ENCODE results near the gene CUL5.
A peak's percentile ranks its signal among the peaks of the same experiment; 100 is the strongest.
"Not testable (repeated sequence)": the region's sequence is repeated elsewhere in the genome, so short reads cannot be mapped to it uniquely, and the experiment has no call there.

The CUL5 gene

GRCh38 chr11:108112057-108112456 lies 103.4 kb downstream of the CUL5 start:
- no peak for DNase-seq (ENCODE audit: low read depth in 2 of 2)

- DNase-seq (ENCODE audit: low read depth in 2 of 2) = no peak
Measured at GRCh38 chr11:108115500-108116140, 106.9 kb downstream of the CUL5 start.

- DNase-seq (ENCODE audit: low read depth in 2 of 2) = no peak
Measured at GRCh38 chr11:108117746-108118371, 109.2 kb downstream of the CUL5 start.

- not testable (repeated sequence) for DNase-seq (ENCODE audit: low read depth in 2 of 2)
Measured at GRCh38 chr11:108120936-108121273, 112.2 kb downstream of the CUL5 start.

GRCh38 chr11:108121274-108122155 lies 112.8 kb downstream of the CUL5 start, which contains the start of gene ACAT1:
ACAT1 (plus strand) TSS chr11:108121567; CDS start chr11:108121607, 40 bp downstream.
- DNase-seq (ENCODE audit: low read depth in 2 of 2) = peak; percentile 97

- no peak for DNase-seq (ENCODE audit: low read depth in 2 of 2)
Measured at GRCh38 chr11:108122166-108122628, 113.5 kb downstream of the CUL5 start.

GRCh38 chr11:108125096-108125495 lies 116.4 kb downstream of the CUL5 start:
- no peak for DNase-seq (ENCODE audit: low read depth in 2 of 2)

- no peak for DNase-seq (ENCODE audit: low read depth in 2 of 2)
Measured at GRCh38 chr11:108128772-108129171, 120.1 kb downstream of the CUL5 start.

GRCh38 chr11:108131993-108132392 lies 123.3 kb downstream of the CUL5 start:
- no peak for DNase-seq (ENCODE audit: low read depth in 2 of 2)

- not testable (repeated sequence) for DNase-seq (ENCODE audit: low read depth in 2 of 2)
Measured at GRCh38 chr11:108132993-108133538, 124.4 kb downstream of the CUL5 start.

- DNase-seq (ENCODE audit: low read depth in 2 of 2) = peak in 1 of 2 donors; percentile 11
Measured at GRCh38 chr11:108135845-108136544, 127.3 kb downstream of the CUL5 start.

GRCh38 chr11:108137212-108137611 lies 128.5 kb downstream of the CUL5 start:
- DNase-seq (ENCODE audit: low read depth in 2 of 2) = no peak

- DNase-seq (ENCODE audit: low read depth in 2 of 2) = no peak
Measured at GRCh38 chr11:108142304-108142703, 133.6 kb downstream of the CUL5 start.

- DNase-seq (ENCODE audit: low read depth in 2 of 2) = no peak
Measured at GRCh38 chr11:108144615-108145014, 135.9 kb downstream of the CUL5 start.

GRCh38 chr11:108147150-108147549 lies 138.5 kb downstream of the CUL5 start:
- DNase-seq (ENCODE audit: low read depth in 2 of 2) = no peak

- DNase-seq (ENCODE audit: low read depth in 2 of 2) = no peak
Measured at GRCh38 chr11:108148556-108148955, 139.9 kb downstream of the CUL5 start.

GRCh38 chr11:108154591-108154990 lies 145.9 kb downstream of the CUL5 start:
- no peak for DNase-seq (ENCODE audit: low read depth in 2 of 2)

Data from stimulated activated CD4-positive, alpha-beta T cell treated with anti-CD3 and anti-CD28 coated beads, Interleukin-4, amount 100 ng/mL, for 48 hours (primary cell).